Psoas muscle (tissue), 8 donors: ENCODE results near the gene COL6A2. TPM values are rescaled to one million over a fixed set of nuclear protein-coding genes. Genes with fewer than 3 reads are reported as not detected.

Source experiments
- ATAC-seq, 4 donors: fragments of 200-7000 bp; cut with Tn5 transposase; one replicate each; pipeline ENCODE4 v1.9.1; 2020; ENCODE audit warnings: moderate library complexity in 3 of 4, mild to moderate bottlenecking in 2 of 4
- DNase-seq, 2 donors: peaks; one replicate each; pipeline ENCODE4 v3.0.0-alpha.2; 2020
- H3K27ac ChIP-seq: fragments of 200-600 bp; one replicate; pipeline ENCODE4 v1.8.0; 2022
- H3K27me3 ChIP-seq, 3 donors: fragments of 200-600 bp in 1 of 3; one replicate each; pipeline versions ENCODE4 v1.6.1 to v1.8.0; 2013 to 2022; ENCODE audit warnings: low read length in 2 of 3, mild to moderate bottlenecking in 2 of 3, moderate library complexity in 1 of 3; ENCODE audit not compliant: insufficient read depth in 3 of 3
- H3K36me3 ChIP-seq, 2 donors: fragments of 200-600 bp in 1 of 2; one replicate each; pipeline versions ENCODE4 v1.6.1 to v1.8.0; 2013 to 2022; ENCODE audit warnings: low read depth in 1 of 2, mild to moderate bottlenecking in 1 of 2, moderate library complexity in 1 of 2; ENCODE audit not compliant: insufficient read depth in 1 of 2
- H3K4me1 ChIP-seq: fragments of 200-600 bp; one replicate; pipeline ENCODE4 v1.8.0; 2022
- H3K4me3 ChIP-seq: fragments of 200-600 bp; one replicate; pipeline ENCODE4 v1.8.0; 2022; ENCODE audit warnings: mild to moderate bottlenecking
- H3K9me3 ChIP-seq: fragments of 200-600 bp; one replicate; pipeline ENCODE4 v1.8.0; 2022
- WGBS, 3 donors: extraction: QIAGEN DNeasy Blood & Tissue Kit; methylation state at CpG; one replicate each; pipeline versions ENCODE4 v1.1.6 to v1.1.7; 2013; 5-methylcytosine and 5-hydroxymethylcytosine counted together
- intact Hi-C, 2 donors: fragments of 100-400 bp; cut with DNase I; formaldehyde crosslinking; loops; one replicate each; pipeline versions ENCODE4 v1.11.0 to v1.14.2; 2022
- polyA plus RNA-seq, 3 donors: library from polyadenylated mRNA; stranded (reverse); fragments of 200-250 nt; gene quantifications; one replicate each; pipeline ENCODE4 v1.2.3, GENCODE V29; 2013
- total RNA-seq, 4 donors: library from RNA; stranded (reverse); fragmentation: NEBNext Ultra II Directional in 2 of 4; extraction: Animal tissue kit (Norgen Biotek cat#: 25700) in 2 of 4; gene quantifications; one replicate each; pipeline versions ENCODE4 v1.2.1 to v1.2.4, GENCODE V29; 2021 to 2023
- TF ChIP-seq, protein P1 (sequence below): fragments of 200-600 bp; IDR thresholded peaks from one replicate; pipeline ENCODE4 v1.8.0; 2022; ENCODE audit warnings: antibody characterized with exemption
- donor health status: healthy with polysubstance abuse.
- donor health status: DM: no; HTN: no; CAD: no; lungs with moderate emphysema.
- donor health status: Bipolar disorder and iron deficiency.
- donor health status: healthy.
- donor health status: DM: yes; HTN: yes; CAD: no.
- donor health status: DM: no; HTN: no; CAD: no.
- donor health status: DM: no; HTN: no; CAD: no.
- donor health status: DM: yes; HTN: yes; CAD: no.

COL6A2 gene
- total and polyA plus RNA-seq, 7 donors: 29.8 to 122 (median 58.8) TPM

DNA sequence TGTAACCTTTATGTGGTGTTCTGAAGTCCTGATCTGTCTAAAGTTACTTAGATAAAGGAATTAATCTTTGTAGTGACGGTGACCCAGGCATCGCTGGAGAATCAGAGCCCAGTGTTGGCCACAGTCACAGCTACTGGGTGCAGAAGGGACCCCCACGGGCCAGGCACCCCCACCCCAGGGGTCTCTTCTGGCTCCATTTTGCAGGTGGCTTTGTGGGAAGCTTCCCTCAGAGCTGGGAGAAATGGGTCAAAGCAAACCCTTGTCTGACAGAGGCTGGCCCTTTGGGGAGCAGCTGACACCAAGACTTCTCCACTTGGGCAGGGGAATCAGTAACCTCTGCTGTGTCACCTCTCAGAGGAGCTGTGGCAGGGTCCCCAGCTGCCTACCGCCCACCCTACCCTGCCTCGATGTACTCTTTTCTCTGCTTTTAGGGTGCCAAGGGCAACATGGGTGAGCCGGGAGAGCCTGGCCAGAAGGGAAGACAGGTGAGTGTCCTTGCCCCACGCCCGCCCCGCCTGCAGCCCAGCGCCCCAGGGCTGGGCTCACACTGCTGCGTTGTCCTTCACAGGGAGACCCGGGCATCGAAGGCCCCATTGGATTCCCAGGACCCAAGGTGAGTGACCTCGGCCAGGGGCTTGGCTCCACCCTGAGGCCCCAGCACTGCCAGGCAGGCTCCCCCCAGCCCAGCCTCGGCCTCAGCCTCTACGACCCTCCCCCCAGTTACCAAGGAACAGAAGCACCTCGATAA lies 17.7 kb downstream of the COL6A2 start:
- Histone ChIP-seq H3K4me1 (no peaks in the 10 kb centered on the region), H3K36me3 (peaks cover 0 to 58% of the 10 kb centered on the region in 2 donors), H3K4me3 (no peak overlapping the region), H3K27me3 (peaks cover 0 to 6% (median under 1%) of the 10 kb centered on the region in 3 donors), H3K27ac (no peak overlapping the region), H3K9me3 (no peaks in the 10 kb centered on the region)
- TF ChIP-seq, protein P1, sequence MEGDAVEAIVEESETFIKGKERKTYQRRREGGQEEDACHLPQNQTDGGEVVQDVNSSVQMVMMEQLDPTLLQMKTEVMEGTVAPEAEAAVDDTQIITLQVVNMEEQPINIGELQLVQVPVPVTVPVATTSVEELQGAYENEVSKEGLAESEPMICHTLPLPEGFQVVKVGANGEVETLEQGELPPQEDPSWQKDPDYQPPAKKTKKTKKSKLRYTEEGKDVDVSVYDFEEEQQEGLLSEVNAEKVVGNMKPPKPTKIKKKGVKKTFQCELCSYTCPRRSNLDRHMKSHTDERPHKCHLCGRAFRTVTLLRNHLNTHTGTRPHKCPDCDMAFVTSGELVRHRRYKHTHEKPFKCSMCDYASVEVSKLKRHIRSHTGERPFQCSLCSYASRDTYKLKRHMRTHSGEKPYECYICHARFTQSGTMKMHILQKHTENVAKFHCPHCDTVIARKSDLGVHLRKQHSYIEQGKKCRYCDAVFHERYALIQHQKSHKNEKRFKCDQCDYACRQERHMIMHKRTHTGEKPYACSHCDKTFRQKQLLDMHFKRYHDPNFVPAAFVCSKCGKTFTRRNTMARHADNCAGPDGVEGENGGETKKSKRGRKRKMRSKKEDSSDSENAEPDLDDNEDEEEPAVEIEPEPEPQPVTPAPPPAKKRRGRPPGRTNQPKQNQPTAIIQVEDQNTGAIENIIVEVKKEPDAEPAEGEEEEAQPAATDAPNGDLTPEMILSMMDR: no peak
- 89 to 92% (median 91%) methylated on average over 17 of the region's 17 CpGs for WGBS, 3 donors
- DNase-seq: peak in 1 of 2 donors; percentile 39
- intact Hi-C loops: no loop called here
- no peak for ATAC-seq

DNA sequence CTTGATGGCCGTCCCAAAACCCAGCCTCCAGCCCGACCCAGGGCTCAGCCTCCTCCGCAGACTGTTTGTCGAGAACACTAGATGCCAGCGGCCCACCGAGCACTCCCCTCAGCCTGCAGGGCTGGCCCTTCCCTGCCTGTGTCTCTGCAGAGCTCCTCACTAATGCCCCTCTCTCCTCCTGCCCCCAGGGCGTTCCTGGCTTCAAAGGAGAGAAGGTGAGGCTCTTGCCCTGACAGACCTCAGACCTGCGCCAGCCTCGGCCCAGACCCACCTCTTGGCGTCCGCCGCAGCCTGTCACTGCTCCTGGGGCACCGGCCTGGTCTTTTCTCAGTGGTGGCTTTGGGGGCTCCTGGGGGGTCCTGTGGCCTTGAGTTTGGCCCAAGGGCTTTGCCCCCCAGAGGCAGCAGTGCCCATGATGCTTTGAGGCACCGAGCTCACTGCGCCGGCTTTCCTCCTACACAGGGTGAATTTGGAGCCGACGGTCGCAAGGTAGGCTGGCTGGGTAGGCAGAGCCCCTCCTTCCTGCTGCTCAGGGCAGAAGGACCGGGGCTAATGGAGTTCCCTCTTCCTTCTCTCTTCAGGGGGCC lies 18.4 kb downstream of the COL6A2 start:
- 86 to 92% (median 92%) methylated on average over 20 of the region's 20 CpGs for WGBS, 3 donors
- Histone ChIP-seq H3K36me3 (peaks cover 0 to 64% of the 10 kb centered on the region in 2 donors), H3K4me1 (no peaks in the 10 kb centered on the region), H3K9me3 (no peaks in the 10 kb centered on the region), H3K4me3 (no peak overlapping the region), H3K27ac (no peak overlapping the region), H3K27me3 (peaks cover 0 to 4% (median 0%) of the 10 kb centered on the region in 3 donors)
- ATAC-seq: no peak
- TF ChIP-seq, protein P1: no peak
- intact Hi-C loops: no loop called here
- DNase-seq: peak in 1 of 2 donors; percentile 36

DNA sequence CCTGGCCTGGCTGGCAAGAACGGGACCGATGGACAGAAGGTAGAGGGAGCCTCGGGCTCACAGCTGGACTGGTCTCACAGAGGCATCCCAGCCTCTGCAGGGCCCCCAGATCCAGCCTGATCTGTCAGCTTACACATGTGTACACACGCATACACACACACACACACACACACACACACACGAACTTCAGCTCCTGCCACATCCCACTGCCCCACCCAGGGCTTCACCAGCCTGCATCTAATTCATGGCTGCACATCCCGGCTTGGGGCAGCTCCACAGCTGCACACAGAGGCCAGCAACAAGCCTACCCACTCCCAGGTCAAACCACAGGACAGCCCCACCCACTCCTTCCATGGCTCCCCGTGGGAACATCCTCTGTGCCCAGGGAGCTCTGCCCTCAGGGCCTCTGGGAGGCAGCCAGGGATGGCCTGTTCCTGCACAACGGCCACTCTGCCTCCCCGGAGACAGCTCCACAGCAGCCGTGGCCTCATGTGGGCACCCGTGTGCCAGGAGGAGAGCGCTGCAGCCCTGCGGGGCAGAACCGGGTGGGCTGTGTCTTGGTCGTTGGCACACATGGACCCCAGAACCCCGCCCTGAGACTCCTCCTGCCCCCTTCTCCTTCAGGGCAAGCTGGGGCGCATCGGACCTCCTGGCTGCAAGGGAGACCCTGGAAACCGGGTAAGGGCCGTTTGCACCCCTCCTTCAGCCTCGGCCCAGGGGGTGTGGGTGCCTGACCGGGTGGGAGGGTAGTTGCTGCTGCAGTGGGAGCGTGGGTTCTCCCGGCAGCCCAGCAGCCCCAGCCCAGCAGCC lies 19.1 kb downstream of the COL6A2 start:
- DNase-seq (peak in 1 of 2 donors; percentile 48), ATAC-seq (no peak)
- Histone ChIP-seq H3K36me3 (peaks cover 0 to 69% of the 10 kb centered on the region in 2 donors), H3K27ac (no peak overlapping the region), H3K9me3 (no peaks in the 10 kb centered on the region), H3K27me3 (peaks cover 0 to 9% (median 0%) of the 10 kb centered on the region in 3 donors), H3K4me3 (no peak overlapping the region), H3K4me1 (no peaks in the 10 kb centered on the region)
- TF ChIP-seq, protein P1: no peak
- intact Hi-C loops: no loop called here
- WGBS, 3 donors: 78 to 81% (median 81%) methylated on average over 22 to 24 of the region's 24 CpGs

DNA sequence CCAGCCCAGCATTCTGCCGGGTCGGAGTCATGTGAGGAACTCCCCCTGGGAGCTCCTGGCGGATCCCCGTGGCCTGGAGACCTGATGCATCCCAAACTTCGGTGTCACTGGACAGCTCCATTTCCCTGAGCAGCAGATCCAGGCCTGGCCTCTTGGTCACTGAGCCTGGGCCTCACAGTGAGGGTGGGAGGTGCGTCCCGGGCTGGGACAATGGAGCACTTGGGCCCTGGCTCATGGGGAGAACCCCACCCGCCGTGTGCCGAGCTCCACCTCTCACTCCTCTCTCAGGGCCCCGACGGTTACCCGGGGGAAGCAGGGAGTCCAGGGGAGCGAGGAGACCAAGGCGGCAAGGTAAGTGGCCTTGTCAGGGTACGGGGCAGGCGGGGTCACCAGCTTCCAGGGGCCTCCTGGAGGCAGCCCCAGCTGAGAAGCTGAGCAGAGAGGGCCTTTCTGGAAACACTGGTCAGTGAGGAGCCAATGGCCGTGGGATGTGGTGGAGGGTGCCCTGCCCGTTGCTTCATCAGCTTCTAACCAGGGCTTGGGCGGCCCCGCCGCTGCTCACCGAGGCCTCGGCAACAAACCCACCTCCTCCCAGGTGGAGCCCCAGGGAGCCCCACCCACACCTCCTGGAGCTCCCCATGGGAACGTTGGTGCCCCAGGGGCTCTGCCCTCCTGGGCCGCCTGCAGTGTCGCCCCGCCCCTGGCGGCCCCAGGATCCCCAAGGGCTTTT lies 19.8 kb downstream of the COL6A2 start:
- TF ChIP-seq, protein P1: no peak
- intact Hi-C loops: no loop called here
- DNase-seq (peak in 1 of 2 donors; percentile 36), ATAC-seq (no peak)
- WGBS, 3 donors: 81 to 83% (median 81%) methylated on average over 25 to 29 of the region's 29 CpGs
- Histone ChIP-seq H3K9me3 (no peaks in the 10 kb centered on the region), H3K4me3 (no peak overlapping the region), H3K27ac (no peak overlapping the region), H3K4me1 (no peaks in the 10 kb centered on the region), H3K27me3 (peaks cover 0 to 9% (median 0%) of the 10 kb centered on the region in 3 donors), H3K36me3 (peaks cover 0 to 66% of the 10 kb centered on the region in 2 donors)
